PC-3 (cell line): ENCODE data around the gene ENOX2. TPM values are rescaled to one million over a fixed set of nuclear protein-coding genes. Genes with fewer than 3 reads are reported as not detected.

Experiments used
- ATAC-seq: fragments of 200-7000 bp; cut with Tn5 transposase; 2 replicates; pipeline ENCODE4 v1.9.1; 2020; ENCODE audit warnings: mild to moderate bottlenecking, moderate library complexity
- BruUV-seq: library from RNA; stranded (reverse); fragments of 400-500 nt; replicated peaks from 2 replicates; lab custom pipeline; 2021; lab: Mats Ljungman, UMichigan
- CTCF ChIA-PET: fragments of 300-600 bp; sonication (Branson Sonifier 250); formaldehyde crosslinking; loops from one replicate; lab custom pipeline; 2022; ENCODE audit warnings: antibody characterized with exemption; lab: Charles Lee
- POLR2A ChIA-PET: fragments of 300-600 bp; sonication (Branson Sonifier 250); formaldehyde crosslinking; loops from one replicate; lab custom pipeline; 2022; ENCODE audit warnings: antibody characterized with exemption; ENCODE audit not compliant: unreplicated experiment; lab: Charles Lee
- DNase-seq: peaks from one replicate; pipeline ENCODE4 v3.0.0-alpha.2; 2015
- H2AFZ ChIP-seq: fragments of 300-600 bp; sonication (generic); 2 replicates; pipeline ENCODE4 v1.6.0; 2016; ENCODE audit warnings: antibody characterized with exemption, low read length
- H3F3A ChIP-seq: fragments of 300-600 bp; sonication (generic); one replicate; pipeline ENCODE4 v1.6.0; 2017; ENCODE audit warnings: antibody characterized with exemption, low read length, control low read depth, mild to moderate bottlenecking; ENCODE audit not compliant: unreplicated experiment
- H3K27ac ChIP-seq: fragments of 300-600 bp; sonication (generic); 2 replicates; pipeline ENCODE4 v1.5.1; 2016; ENCODE audit warnings: mild to moderate bottlenecking, low read length
- H3K27me3 ChIP-seq: fragments of 300-600 bp; sonication (generic); 2 replicates; pipeline ENCODE4 v1.6.1; 2016; ENCODE audit warnings: low read length, mixed read lengths
- H3K36me3 ChIP-seq: fragments of 300-600 bp; sonication (generic); 2 replicates; pipeline ENCODE4 v1.6.1; 2016; ENCODE audit warnings: low read depth, mixed run types, low read length, mixed read lengths
- H3K4me1 ChIP-seq: fragments of 300-600 bp; sonication (generic); 2 replicates; pipeline ENCODE4 v1.5.1; 2016; ENCODE audit warnings: low read length; ENCODE audit not compliant: insufficient read depth
- H3K4me2 ChIP-seq: fragments of 300-600 bp; sonication (generic); 2 replicates; pipeline ENCODE4 v1.6.0; 2016; ENCODE audit warnings: low read length
- H3K4me3 ChIP-seq: fragments of 300-600 bp; sonication (generic); 2 replicates; pipeline ENCODE4 v1.5.1; 2016; ENCODE audit warnings: mild to moderate bottlenecking, low read length, mixed read lengths
- H3K79me2 ChIP-seq: fragments of 300-600 bp; sonication (generic); 2 replicates; pipeline ENCODE4 v1.6.1; 2017; ENCODE audit warnings: low read length, mixed read lengths
- H3K9ac ChIP-seq: fragments of 300-600 bp; sonication (generic); 2 replicates; pipeline ENCODE4 v1.6.0; 2016; ENCODE audit warnings: mild to moderate bottlenecking, low read length
- H3K9me2 ChIP-seq: fragments of 300-600 bp; sonication (generic); replicated peaks from 2 replicates; pipeline ENCODE4 v1.6.1; 2016; ENCODE audit warnings: mixed run types, low read length, mixed read lengths
- H3K9me3 ChIP-seq: fragments of 300-600 bp; sonication (generic); 2 replicates; pipeline ENCODE4 v1.6.1; 2016; ENCODE audit warnings: low read length, mixed read lengths
- H4K20me1 ChIP-seq: fragments of 300-600 bp; sonication (generic); 2 replicates; pipeline ENCODE4 v1.6.1; 2016; ENCODE audit warnings: low read length, mixed read lengths
- CTCF ChIP-seq: fragments of 300-600 bp; sonication (generic); conservative IDR thresholded peaks from 2 replicates; pipeline ENCODE4 v1.5.1; 2017; ENCODE audit warnings: antibody characterized with exemption, low read depth, mild to moderate bottlenecking, low read length
- EZH2 ChIP-seq: fragments of 300-600 bp; sonication (generic); IDR thresholded peaks from one replicate; pipeline ENCODE4 v1.6.1; 2017; ENCODE audit warnings: antibody characterized with exemption, mild to moderate bottlenecking, low read length; ENCODE audit not compliant: unreplicated experiment
- EZH2phosphoT487 ChIP-seq: fragments of 300-600 bp; sonication (generic); IDR thresholded peaks from 2 replicates; pipeline ENCODE4 v1.6.1; 2018; ENCODE audit warnings: mild to moderate bottlenecking, antibody characterized with exemption, low read length, borderline replicate concordance
- intact Hi-C: fragments of 100-400 bp; cut with micrococcal nuclease; formaldehyde crosslinking; loops from 2 replicates; pipeline ENCODE4 v1.9.0; 2023
- total RNA-seq: library from RNA; depleted of rRNA; stranded (reverse); fragments of >200 nt; gene quantifications from 2 replicates; pipeline ENCODE4 v1.2.3, GENCODE V29; 2014

ENOX2 gene
- total RNA-seq, 1 experiment from 2014 or later: 11.8 TPM

GRCh38 chrX:130702867-130703707, 199.9 kb downstream of the ENOX2 start:
- no peaks in the 10 kb centered on the region for H3K27me3 ChIP-seq
- POLR2A ChIA-PET: no interaction called here
- H2AFZ ChIP-seq: no peak overlapping the region
- H3K4me3 ChIP-seq: no peak overlapping the region
- no peaks in the 10 kb centered on the region for H4K20me1 ChIP-seq
- H3K4me1 ChIP-seq: peaks cover 27% of the 10 kb centered on the region
- no peaks in the 10 kb centered on the region for H3K9me3 ChIP-seq
- H3K27ac ChIP-seq: no peak overlapping the region
- TF ChIP-seq CTCF (no peak), EZH2 (no peak), EZH2phosphoT487 (no peak)
- no peaks in the 10 kb centered on the region for H3K79me2 ChIP-seq
- H3K36me3 ChIP-seq: no peaks in the 10 kb centered on the region
- DNase-seq (peak; percentile 32), ATAC-seq (peak; percentile 58)
- no peaks in the 10 kb centered on the region for H3F3A ChIP-seq
- intact Hi-C loops: no loop called here
- BruUV-seq: no TSS peak
- CTCF ChIA-PET: no interaction called here
- H3K9me2 ChIP-seq: no peaks in the 10 kb centered on the region
- no peak overlapping the region for H3K9ac ChIP-seq
- peak overlapping the region; percentile 11; the same call in 1 of the 2 replicates for H3K4me2 ChIP-seq

GRCh38 chrX:130700629-130701028, 202.4 kb downstream of the ENOX2 start:
- H3K79me2 ChIP-seq: no peaks in the 10 kb centered on the region
- intact Hi-C loops: no loop called here
- no peaks in the 10 kb centered on the region for H3K36me3 ChIP-seq
- no peak overlapping the region for H3K27ac ChIP-seq
- BruUV-seq: no TSS peak
- H3K4me1 ChIP-seq: peaks cover 27% of the 10 kb centered on the region
- POLR2A ChIA-PET: no interaction called here
- no peaks in the 10 kb centered on the region for H3F3A ChIP-seq
- H3K4me2 ChIP-seq: no peak overlapping the region
- no peak overlapping the region for H3K4me3 ChIP-seq
- CTCF ChIA-PET: no interaction called here
- TF ChIP-seq EZH2 (no peak), EZH2phosphoT487 (no peak)
- no peak for DNase-seq
- H3K9me3 ChIP-seq: no peaks in the 10 kb centered on the region
- H4K20me1 ChIP-seq: no peaks in the 10 kb centered on the region
- no peaks in the 10 kb centered on the region for H3K27me3 ChIP-seq
- no peak overlapping the region for H2AFZ ChIP-seq
- no peak for ATAC-seq
- no peak overlapping the region for H3K9ac ChIP-seq
- no peaks in the 10 kb centered on the region for H3K9me2 ChIP-seq

- no peak overlapping the region for H3K9ac ChIP-seq
- peaks cover 22% of the 10 kb centered on the region for H3K4me1 ChIP-seq
- H3K4me2 ChIP-seq: no peak overlapping the region
- ChIA-PET POLR2A (no interaction called here), CTCF (no interaction called here)
- H3K9me3 ChIP-seq: no peaks in the 10 kb centered on the region
- ATAC-seq (no peak), DNase-seq (no peak)
- no TSS peak for BruUV-seq
- no peaks in the 10 kb centered on the region for H3K36me3 ChIP-seq
- no peak overlapping the region for H2AFZ ChIP-seq
- no peaks in the 10 kb centered on the region for H3K79me2 ChIP-seq
- TF ChIP-seq EZH2 (no peak), CTCF (no peak), EZH2phosphoT487 (no peak)
- no peaks in the 10 kb centered on the region for H3K9me2 ChIP-seq
- no peaks in the 10 kb centered on the region for H3K27me3 ChIP-seq
- H3F3A ChIP-seq: no peaks in the 10 kb centered on the region
- H3K27ac ChIP-seq: no peak overlapping the region
- intact Hi-C loops: no loop called here
- no peak overlapping the region for H3K4me3 ChIP-seq
- H4K20me1 ChIP-seq: no peaks in the 10 kb centered on the region
These were observed 203.4 kb downstream of the ENOX2 start for GRCh38 chrX:130699618-130700017.
